ENCODE measurements around the gene DUSP22. TPM values are rescaled to one million over a fixed set of nuclear protein-coding genes. Genes with fewer than 3 reads are reported as not detected.

The DUSP22 gene
- polyA plus RNA-seq, 1 experiment = 5.4 TPM

DNA sequence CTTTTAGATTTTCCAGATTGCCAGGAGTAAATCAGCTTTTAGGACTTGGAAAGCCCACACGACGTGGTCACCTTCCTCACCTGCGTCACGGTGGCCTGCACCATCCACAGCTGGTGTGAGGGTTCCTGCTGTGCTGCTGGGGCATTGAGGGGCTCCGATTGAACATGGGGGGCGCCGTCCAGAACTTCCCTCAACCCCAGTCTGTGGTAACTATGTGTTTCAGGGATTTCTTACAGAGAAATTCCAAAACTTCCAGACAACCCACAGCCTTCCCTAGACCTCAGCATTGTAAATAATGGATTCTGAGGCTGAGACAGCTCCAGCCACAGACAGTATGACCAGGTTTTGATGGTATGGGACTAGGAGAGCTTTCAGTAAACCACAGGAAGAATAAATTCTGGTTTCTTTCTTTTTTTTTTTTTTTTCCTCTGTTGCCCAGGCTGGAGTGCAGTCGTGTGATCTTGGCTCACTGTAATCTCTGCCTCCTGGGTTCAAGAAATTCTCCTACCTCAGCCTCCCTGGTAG, 52.6 kb downstream of the DUSP22 start:
- no peak overlapping the region for H3K27ac ChIP-seq (ENCODE audit: low read depth, low read length)
- DNase-seq (ENCODE audit: low read depth, low spot score) = no peak
- peaks cover 73% of the 10 kb centered on the region for H3K9me3 ChIP-seq (ENCODE audit: control insufficient read depth, insufficient read depth, low read length)
- TF ChIP-seq, protein P1, sequence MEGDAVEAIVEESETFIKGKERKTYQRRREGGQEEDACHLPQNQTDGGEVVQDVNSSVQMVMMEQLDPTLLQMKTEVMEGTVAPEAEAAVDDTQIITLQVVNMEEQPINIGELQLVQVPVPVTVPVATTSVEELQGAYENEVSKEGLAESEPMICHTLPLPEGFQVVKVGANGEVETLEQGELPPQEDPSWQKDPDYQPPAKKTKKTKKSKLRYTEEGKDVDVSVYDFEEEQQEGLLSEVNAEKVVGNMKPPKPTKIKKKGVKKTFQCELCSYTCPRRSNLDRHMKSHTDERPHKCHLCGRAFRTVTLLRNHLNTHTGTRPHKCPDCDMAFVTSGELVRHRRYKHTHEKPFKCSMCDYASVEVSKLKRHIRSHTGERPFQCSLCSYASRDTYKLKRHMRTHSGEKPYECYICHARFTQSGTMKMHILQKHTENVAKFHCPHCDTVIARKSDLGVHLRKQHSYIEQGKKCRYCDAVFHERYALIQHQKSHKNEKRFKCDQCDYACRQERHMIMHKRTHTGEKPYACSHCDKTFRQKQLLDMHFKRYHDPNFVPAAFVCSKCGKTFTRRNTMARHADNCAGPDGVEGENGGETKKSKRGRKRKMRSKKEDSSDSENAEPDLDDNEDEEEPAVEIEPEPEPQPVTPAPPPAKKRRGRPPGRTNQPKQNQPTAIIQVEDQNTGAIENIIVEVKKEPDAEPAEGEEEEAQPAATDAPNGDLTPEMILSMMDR (IDR thresholded peaks at IDR 0.05; ENCODE audit: low read depth, low read length) = no peak
- ChIA-PET CTCF (no interaction called here), POLR2A (no interaction called here)
- no peak overlapping the region for H3K4me3 ChIP-seq (ENCODE audit: low read depth, low read length)
- no peaks in the 10 kb centered on the region for H3K27me3 ChIP-seq (ENCODE audit: control insufficient read depth, insufficient read depth, low read length)

DNA sequence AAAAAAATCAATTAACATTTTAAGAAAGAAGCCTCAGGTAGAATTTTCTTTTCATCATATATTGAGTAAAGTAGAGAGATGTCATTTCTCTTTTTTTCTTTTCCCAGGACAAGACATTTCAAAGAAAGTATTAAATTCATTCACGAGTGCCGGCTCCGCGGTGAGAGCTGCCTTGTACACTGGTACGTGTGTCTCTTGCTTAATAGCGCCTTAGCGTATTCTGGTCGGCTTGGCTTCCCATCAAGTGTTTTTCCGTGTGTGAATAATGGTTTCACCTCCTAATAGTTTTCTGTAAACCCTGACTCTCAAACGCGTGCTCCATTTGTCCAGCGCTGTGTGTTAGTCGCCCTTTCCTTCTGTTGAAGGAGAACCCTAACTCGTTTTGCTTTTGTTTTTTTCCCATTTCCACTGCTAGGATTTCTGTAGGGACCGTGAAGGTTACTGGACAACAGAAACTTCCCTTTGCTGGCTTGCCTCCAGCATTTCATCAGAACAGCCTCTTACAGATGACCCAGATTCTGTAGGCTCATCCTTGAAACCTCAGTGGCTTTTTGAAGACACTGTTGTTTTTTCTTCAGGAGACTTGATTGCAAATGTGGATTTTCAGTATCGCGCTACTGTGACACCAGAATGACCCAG, 53.6 kb downstream of the DUSP22 start:
- H3K27me3 ChIP-seq (ENCODE audit: control insufficient read depth, insufficient read depth, low read length) = no peaks in the 10 kb centered on the region
- no peak for DNase-seq (ENCODE audit: low read depth, low spot score)
- H3K27ac ChIP-seq (ENCODE audit: low read depth, low read length) = no peak overlapping the region
- POLR2A ChIA-PET = no interaction called here
- H3K9me3 ChIP-seq (ENCODE audit: control insufficient read depth, insufficient read depth, low read length) = peaks cover 69% of the 10 kb centered on the region
- TF ChIP-seq, protein P1 (IDR thresholded peaks at IDR 0.05; ENCODE audit: low read depth, low read length) = no peak
- H3K4me3 ChIP-seq (ENCODE audit: low read depth, low read length) = no peak overlapping the region
- CTCF ChIA-PET = no interaction called here

DNA sequence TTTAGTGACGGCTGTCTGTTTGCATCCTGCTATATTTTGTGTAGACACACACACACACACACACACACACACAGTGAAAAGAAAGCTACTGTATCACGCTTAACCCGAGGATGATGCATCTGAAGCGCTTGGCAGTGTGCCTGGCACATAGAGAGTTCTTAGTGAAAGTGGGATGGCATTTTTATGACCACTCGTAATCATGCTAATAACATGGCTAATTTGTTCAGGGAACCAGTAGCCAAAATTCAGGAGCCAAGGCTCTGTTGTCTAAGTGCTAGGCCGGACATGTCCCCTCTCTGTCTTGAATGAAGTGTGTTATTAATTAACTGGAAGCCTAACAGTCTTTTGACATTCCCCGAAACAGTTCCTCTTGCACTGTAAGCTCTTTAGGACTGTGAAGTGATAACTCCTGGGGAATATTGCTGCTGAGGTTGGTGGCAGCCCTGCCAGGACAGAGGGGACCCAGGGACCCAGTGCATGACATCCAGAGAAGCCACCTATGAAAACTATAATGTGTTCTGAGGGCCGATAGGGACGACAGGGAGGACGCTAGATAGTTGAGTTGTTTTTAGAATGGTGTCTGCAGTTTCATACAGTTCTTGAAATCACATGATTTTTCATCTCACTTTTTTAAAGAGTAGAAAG, 54.2 kb downstream of the DUSP22 start:
- Histone ChIP-seq H3K9me3 (ENCODE audit: control insufficient read depth, insufficient read depth, low read length) (peaks cover 69% of the 10 kb centered on the region), H3K27me3 (ENCODE audit: control insufficient read depth, insufficient read depth, low read length) (no peaks in the 10 kb centered on the region), H3K4me3 (ENCODE audit: low read depth, low read length) (no peak overlapping the region), H3K27ac (ENCODE audit: low read depth, low read length) (no peak overlapping the region)
- no peak for DNase-seq (ENCODE audit: low read depth, low spot score)
- TF ChIP-seq, protein P1 (IDR thresholded peaks at IDR 0.05; ENCODE audit: low read depth, low read length) = no peak
- POLR2A ChIA-PET = no interaction called here
- CTCF ChIA-PET = no interaction called here

DNA sequence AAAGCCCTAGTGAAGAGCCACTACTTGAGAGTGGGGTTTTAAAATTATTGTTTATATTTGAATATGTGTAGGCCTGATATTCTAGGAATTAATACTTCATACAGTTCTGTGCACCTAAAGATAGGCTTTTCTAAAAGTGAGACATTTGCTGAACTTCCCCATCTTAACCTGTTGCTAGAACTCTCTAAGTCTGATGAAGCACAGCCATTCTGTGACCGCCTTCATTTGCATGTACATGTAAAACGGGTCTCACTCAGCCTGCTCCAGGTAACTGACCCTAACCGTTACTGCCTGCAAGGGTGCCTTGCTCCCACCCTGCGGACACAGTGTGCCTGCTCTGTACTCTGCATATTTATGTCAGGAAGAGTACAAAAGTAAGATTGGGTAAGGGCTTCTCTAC, 54.9 kb downstream of the DUSP22 start:
- H3K9me3 ChIP-seq (ENCODE audit: control insufficient read depth, insufficient read depth, low read length) = peaks cover 69% of the 10 kb centered on the region
- no peak for DNase-seq (ENCODE audit: low read depth, low spot score)
- H3K27ac ChIP-seq (ENCODE audit: low read depth, low read length) = no peak overlapping the region
- H3K4me3 ChIP-seq (ENCODE audit: low read depth, low read length) = no peak overlapping the region
- TF ChIP-seq, protein P1 (IDR thresholded peaks at IDR 0.05; ENCODE audit: low read depth, low read length) = no peak
- ChIA-PET POLR2A (no interaction called here), CTCF (no interaction called here)
- no peaks in the 10 kb centered on the region for H3K27me3 ChIP-seq (ENCODE audit: control insufficient read depth, insufficient read depth, low read length)

Data from AG04450 (cell line).